ENCODE results near the gene GBE1.
"Not testable (repeated sequence)": the region's sequence is repeated elsewhere in the genome, so short reads cannot be mapped to it uniquely, and the experiment has no call there.

GRCh38 chr3:81492471-81492870 is 269.0 kb downstream of the GBE1 start:
- not testable (repeated sequence) for TF ChIP-seq CTCF, POLR2A (IDR thresholded peaks at IDR 0.05)

Data from adrenal gland (tissue), 5 donors.